Diencephalon (tissue), 1 donor: ENCODE measurements around the gene CASTOR2. TPM values are rescaled to one million over a fixed set of nuclear protein-coding genes. Genes with fewer than 3 reads are reported as not detected.

ENCODE experiments used
- total RNA-seq: library from RNA; depleted of rRNA; stranded (reverse); fragments of >200 nt; gene quantifications from one replicate; pipeline ENCODE4 v1.2.3, GENCODE V29; 2014

The CASTOR2 gene
- 55.8 TPM for total RNA-seq

GRCh38 chr7:74964511-74965119, at the start of gene CASTOR2:
Gene CASTOR2, plus strand, starts transcription at chr7:74964705. Its CDS starts 281 bp downstream, at chr7:74964986.

Other genes with a start within 250 kb of the CASTOR2 start
- gene NCF1, start 190.7 kb upstream of the CASTOR2 start, total RNA-seq: 0.69 TPM
- gene GTF2IRD2, start 113.1 kb upstream of the CASTOR2 start, total RNA-seq: 33.4 TPM
- gene RCC1L, start 109.1 kb downstream of the CASTOR2 start, total RNA-seq: 21.0 TPM
- 41.8 TPM for gene GTF2IRD2B, start 127.9 kb downstream of the CASTOR2 start, total RNA-seq